Ovary (tissue), 3 donors: Measurements from ENCODE around the gene PLEKHA7.

Experiments
- EP300 ChIP-seq: sonication (generic); formaldehyde crosslinking; IDR thresholded peaks from one replicate; pipeline ENCODE4 v1.6.1; 2017; ENCODE audit warnings: antibody characterized with exemption
- POLR2A ChIP-seq: fragments of 450-650 bp; IDR thresholded peaks from one replicate; pipeline ENCODE4 v1.6.1; 2017; ENCODE audit warnings: antibody characterized with exemption, mild to moderate bottlenecking, moderate library complexity
- TF ChIP-seq, protein P1 (sequence below), 3 donors: fragments of 450-650 bp in 2 of 3; fragments of 200-600 bp in 1 of 3; IDR thresholded peaks; one replicate each; pipeline versions ENCODE4 v1.5.1 to v1.8.0; 2016 to 2022; ENCODE audit warnings: antibody characterized with exemption in 3 of 3, mild to moderate bottlenecking in 1 of 3
- donor health status: DM: no; HTN: no; CAD: no.

- TF ChIP-seq, protein P1, sequence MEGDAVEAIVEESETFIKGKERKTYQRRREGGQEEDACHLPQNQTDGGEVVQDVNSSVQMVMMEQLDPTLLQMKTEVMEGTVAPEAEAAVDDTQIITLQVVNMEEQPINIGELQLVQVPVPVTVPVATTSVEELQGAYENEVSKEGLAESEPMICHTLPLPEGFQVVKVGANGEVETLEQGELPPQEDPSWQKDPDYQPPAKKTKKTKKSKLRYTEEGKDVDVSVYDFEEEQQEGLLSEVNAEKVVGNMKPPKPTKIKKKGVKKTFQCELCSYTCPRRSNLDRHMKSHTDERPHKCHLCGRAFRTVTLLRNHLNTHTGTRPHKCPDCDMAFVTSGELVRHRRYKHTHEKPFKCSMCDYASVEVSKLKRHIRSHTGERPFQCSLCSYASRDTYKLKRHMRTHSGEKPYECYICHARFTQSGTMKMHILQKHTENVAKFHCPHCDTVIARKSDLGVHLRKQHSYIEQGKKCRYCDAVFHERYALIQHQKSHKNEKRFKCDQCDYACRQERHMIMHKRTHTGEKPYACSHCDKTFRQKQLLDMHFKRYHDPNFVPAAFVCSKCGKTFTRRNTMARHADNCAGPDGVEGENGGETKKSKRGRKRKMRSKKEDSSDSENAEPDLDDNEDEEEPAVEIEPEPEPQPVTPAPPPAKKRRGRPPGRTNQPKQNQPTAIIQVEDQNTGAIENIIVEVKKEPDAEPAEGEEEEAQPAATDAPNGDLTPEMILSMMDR (IDR thresholded peaks at IDR 0.05) = no peak
- no peak for TF ChIP-seq POLR2A
- no peak for TF ChIP-seq EP300
Observed at GRCh38 chr11:16770016-16770415, 244.2 kb downstream of the PLEKHA7 start.
